Measurements from ENCODE around the gene ADAMTSL4.
"Not testable (repeated sequence)": the region's sequence is repeated elsewhere in the genome, so short reads cannot be mapped to it uniquely, and the experiment has no call there.

ADAMTSL4 gene

GRCh38 chr1:150598346-150598745 lies 49.1 kb downstream of the ADAMTSL4 start:
- not testable (repeated sequence) for DNase-seq

- DNase-seq = no peak
Measured at GRCh38 chr1:150601540-150601939, 52.3 kb downstream of the ADAMTSL4 start.

GRCh38 chr1:150602372-150602771 lies 53.2 kb downstream of the ADAMTSL4 start:
- not testable (repeated sequence) for DNase-seq

- DNase-seq = no peak
Measured at GRCh38 chr1:150603711-150604110, 54.5 kb downstream of the ADAMTSL4 start.

- DNase-seq = no peak
Measured at GRCh38 chr1:150604226-150604588, 55.0 kb downstream of the ADAMTSL4 start.

- DNase-seq = not testable (repeated sequence)
Measured at GRCh38 chr1:150605451-150605731, 56.2 kb downstream of the ADAMTSL4 start.

- DNase-seq = no peak
Measured at GRCh38 chr1:150606463-150607142, 57.4 kb downstream of the ADAMTSL4 start.

GRCh38 chr1:150609732-150610131 lies 60.5 kb downstream of the ADAMTSL4 start:
- DNase-seq = no peak

All from DMS79 (cell line).